K562 (cell line): ENCODE data around the gene HIPK2. TPM values are rescaled to one million over a fixed set of nuclear protein-coding genes. Genes with fewer than 3 reads are reported as not detected.

ENCODE experiments used
- ATAC-seq: fragments of 200-7000 bp; cut with Tn5 transposase; 3 replicates; pipeline ENCODE4 v1.9.1; 2020; ENCODE audit warnings: moderate library complexity
- BruUV-seq: library from RNA; stranded (reverse); fragments of 400-500 nt; replicated peaks from 2 replicates; lab custom pipeline; 2021; lab: Mats Ljungman, UMichigan
- CTCF ChIA-PET: fragments of 300-600 bp; formaldehyde crosslinking; extraction: SDS; loops from one replicate; lab custom pipeline; 2021; ENCODE audit warnings: low intra/inter-chr PET ratio; lab: Yijun Ruan, JAX
- POLR2A ChIA-PET: fragments of 300-600, 350-650 bp; sonication (Branson Sonifier 250); formaldehyde crosslinking; extraction: SDS; loops from one replicate; lab custom pipeline; 2021; ENCODE audit warnings: antibody characterized with exemption, inconsistent platforms; lab: Yijun Ruan, JAX
- DNase-seq, 4 experiments: peaks; one replicate each; pipeline versions ENCODE4 v3.0.0 to v3.0.0-alpha.2; 2011 to 2018; ENCODE audit warnings: low spot score in 3 of 4, mixed read lengths in 3 of 4; ENCODE audit errors: extremely low read depth in 1 of 4
- FAIRE-seq: peaks from 2 replicates; lab custom pipeline; 2011; peaks lifted over from hg19 to GRCh38; lab: Jason Lieb, UNC
- H2AFZ ChIP-seq: 2 replicates; pipeline ENCODE4 v1.6.0; 2011; ENCODE audit warnings: low read depth, low read length, control low read depth, inconsistent platforms
- H3K27ac ChIP-seq: fragments of 200-600 bp; 3 replicates; pipeline ENCODE4 v1.8.0; 2011; ENCODE audit warnings: low read depth, mild to moderate bottlenecking, control low read depth, inconsistent platforms, low read length, moderate library complexity, mixed read lengths; ENCODE audit errors: extremely low read depth
- H3K27me3 ChIP-seq, 2 experiments: fragments of 300-600 bp in 1 of 2; 2 replicates in 1 of 2; 3 replicates in 1 of 2; pipeline versions ENCODE4 v1.6.0 to v1.8.0; 2011; ENCODE audit warnings: inconsistent platforms in 2 of 2, low read length in 2 of 2, mild to moderate bottlenecking in 1 of 2, mixed read lengths in 1 of 2, moderate library complexity in 1 of 2; ENCODE audit not compliant: control insufficient read depth in 2 of 2, insufficient read depth in 2 of 2
- H3K36me3 ChIP-seq: fragments of 300-600 bp; 3 replicates; pipeline ENCODE4 v1.8.0; 2011; ENCODE audit warnings: mild to moderate bottlenecking, low read length, inconsistent platforms; ENCODE audit not compliant: control insufficient read depth, insufficient read depth
- H3K4me1 ChIP-seq, 2 experiments: fragments of 200-600 bp in 1 of 2; replicated peaks in 1 of 2; 2 replicates in 1 of 2; 3 replicates in 1 of 2; pipeline versions ENCODE4 v1.5.1 to v1.8.0; 2011; ENCODE audit warnings: inconsistent platforms in 2 of 2, low read length in 2 of 2, mild to moderate bottlenecking in 1 of 2, mixed read lengths in 1 of 2, moderate library complexity in 1 of 2; ENCODE audit not compliant: control insufficient read depth in 2 of 2, insufficient read depth in 2 of 2
- H3K4me2 ChIP-seq: 2 replicates; pipeline ENCODE4 v1.6.1; 2011; ENCODE audit warnings: low read length, control low read depth, inconsistent platforms, mixed read lengths; ENCODE audit not compliant: insufficient read depth
- H3K4me3 ChIP-seq: fragments of 200-600 bp; sonication (generic), shearing (Covaris generic); 2 replicates; pipeline ENCODE4 v1.5.1; 2016; ENCODE audit warnings: control low read depth, inconsistent platforms
- H3K79me2 ChIP-seq: fragments of 200-600 bp; 3 replicates; pipeline ENCODE4 v1.8.0; 2011; ENCODE audit warnings: low read length, inconsistent platforms; ENCODE audit not compliant: control insufficient read depth, insufficient read depth
- H3K9ac ChIP-seq, 2 experiments: 2 replicates each; pipeline versions ENCODE4 v1.6.0 to v1.6.1; 2011; ENCODE audit warnings: low read depth in 2 of 2, low read length in 2 of 2, control low read depth in 1 of 2, inconsistent platforms in 1 of 2, mild to moderate bottlenecking in 1 of 2, mixed read lengths in 1 of 2; ENCODE audit not compliant: insufficient read depth in 1 of 2
- H3K9me1 ChIP-seq: one replicate; pipeline ENCODE4 v1.6.0; 2011; ENCODE audit warnings: inconsistent platforms, mild to moderate bottlenecking, low read length, moderate library complexity; ENCODE audit not compliant: control insufficient read depth, insufficient read depth
- H3K9me3 ChIP-seq: replicated peaks from 2 replicates; pipeline ENCODE4 v1.5.1; 2011; ENCODE audit warnings: low read depth, low read length, inconsistent platforms; ENCODE audit not compliant: control insufficient read depth, insufficient read depth
- H4K20me1 ChIP-seq: replicated peaks from 2 replicates; pipeline ENCODE4 v1.6.1; 2011; ENCODE audit warnings: low read length, inconsistent platforms, mixed read lengths; ENCODE audit not compliant: control insufficient read depth, insufficient read depth
- SIN3A ChIP-seq, 2 experiments: fragments of 150-350 bp in 1 of 2; IDR thresholded peaks; 2 replicates each; pipeline ENCODE4 v1.6.1; 2011 to 2016; ENCODE audit warnings: borderline replicate concordance in 2 of 2, low read depth in 2 of 2, low read length in 2 of 2, mild to moderate bottlenecking in 2 of 2, moderate library complexity in 2 of 2; ENCODE audit not compliant: control insufficient read depth in 1 of 2
- ZNF324 ChIP-seq: fragments of 250-450 bp; sonication (Bioruptor Pico); IDR thresholded peaks from 2 replicates; pipeline ENCODE4 v1.4.0; 2020; ENCODE audit warnings: mild to moderate bottlenecking
- ZNF696 ChIP-seq: fragments of 250-450 bp; sonication (Bioruptor Pico); conservative IDR thresholded peaks from 2 replicates; pipeline ENCODE4 v1.4.0; 2020; ENCODE audit warnings: mild to moderate bottlenecking, moderate library complexity
- WGBS: fragments of 100-300 bp; shearing (Covaris generic); methylation state at CpG from one replicate; pipeline ENCODE4 v1.1.6; 2016; ENCODE audit warnings: low coverage, mixed read lengths; ENCODE audit not compliant: insufficient coverage; ENCODE audit errors: missing lambda C conversion rate; 5-methylcytosine and 5-hydroxymethylcytosine counted together
- in situ Hi-C: fragments of 300-500 bp; cut with MboI; formaldehyde crosslinking; loops from 4 replicates; pipeline ENCODE4 v1.15.0; 2018; ENCODE audit warnings: inconsistent platforms, mixed read lengths
- intact Hi-C: fragments of 100-400 bp; cut with micrococcal nuclease; formaldehyde crosslinking; loops from 2 replicates; pipeline ENCODE4 v1.14.2; 2022
- polyA plus RNA-seq, 8 experiments: library from polyadenylated mRNA; depleted of rRNA in 4 of 8; stranded (reverse) in 5 of 8; unstranded in 3 of 8; fragments of >200 nt; fragmentation: Nextera tagmentation in 2 of 8; fragmentation: Illumina TruSeq in 1 of 8; extraction: Ambion mirVana in 2 of 8; extraction: Trizol in 1 of 8; gene quantifications; 2 replicates each; pipeline versions ENCODE4 v1.2.1 to v1.2.3, GENCODE V29; 2011 to 2014; ENCODE audit warnings: inconsistent platforms in 1 of 8, missing spikeins in 1 of 8
- total RNA-seq, 7 experiments: library from RNA; depleted of rRNA in 6 of 7; stranded (reverse); fragments of >200 nt in 6 of 7; fragmentation: Illumina TruSeq in 2 of 7; extraction: Trizol in 2 of 7; gene quantifications; 2 replicates each; pipeline versions ENCODE4 v1.2.1 to v1.2.3, GENCODE V29; 2011 to 2021; ENCODE audit warnings: low replicate concordance in 1 of 7
- TF ChIP-seq, protein P1 (sequence below), 3 experiments: IDR thresholded peaks in 2 of 3; conservative IDR thresholded peaks in 1 of 3; 2 replicates each; pipeline ENCODE4 v1.5.1; 2011 to 2012; ENCODE audit warnings: low read length in 3 of 3, mild to moderate bottlenecking in 3 of 3, control low read depth in 2 of 3, improper control_type of control experiment in 1 of 3, inconsistent platforms in 1 of 3, low read depth in 1 of 3, mixed read lengths in 1 of 3, moderate library complexity in 1 of 3; ENCODE audit not compliant: insufficient read depth in 2 of 3
- TF ChIP-seq, protein P2 (sequence below): sonication (generic); formaldehyde crosslinking; IDR thresholded peaks from 2 replicates; pipeline ENCODE4 v1.5.0; 2020; ENCODE audit warnings: missing genetic modification reagents

The HIPK2 gene
- total and polyA plus RNA-seq, 9 of the 15 experiments (the other 6 are each of a cell fraction or from before 2014, with no cell fraction given) = 0.69 to 19.8 (median 5.1) TPM

DNA sequence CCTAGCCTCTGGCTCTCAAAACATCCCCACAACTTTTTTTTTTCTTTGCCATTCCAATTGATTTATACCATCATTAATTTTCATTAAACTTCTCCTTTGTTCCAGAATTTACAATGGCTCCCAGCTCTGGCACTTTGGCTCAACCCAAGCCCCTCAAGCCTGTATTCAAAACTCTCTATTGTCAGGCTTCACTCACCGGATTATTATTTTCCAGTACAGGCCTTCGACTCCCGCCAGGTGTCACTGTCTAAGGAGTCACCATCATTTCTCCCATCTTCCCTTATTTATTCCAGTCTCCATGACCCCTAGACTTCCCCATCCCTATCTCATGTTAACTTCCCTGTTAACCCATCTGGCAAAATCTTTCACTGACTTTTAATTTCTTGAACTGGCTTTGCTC lies 67.8 kb downstream of the HIPK2 start:
- Histone ChIP-seq H3K4me3 (no peak overlapping the region), H3K27ac (no peak overlapping the region), H3K4me1 (no peaks in the 10 kb centered on the region), H3K27me3 (no peaks in the 10 kb centered on the region), H2AFZ (no peak overlapping the region), H4K20me1 (peaks cover 8% of the 10 kb centered on the region; the same call in 1 of the 2 replicates), H3K36me3 (no peaks in the 10 kb centered on the region), H3K9me3 (no peaks in the 10 kb centered on the region), H3K9me1 (peaks cover 3% of the 10 kb centered on the region), H3K79me2 (no peaks in the 10 kb centered on the region), H3K4me2 (no peak overlapping the region), H3K9ac (no peak overlapping the region)
- in situ Hi-C loops = no loop called here
- FAIRE-seq (no peak), DNase-seq (no peak), ATAC-seq (no peak)
- TF ChIP-seq, protein P1, sequence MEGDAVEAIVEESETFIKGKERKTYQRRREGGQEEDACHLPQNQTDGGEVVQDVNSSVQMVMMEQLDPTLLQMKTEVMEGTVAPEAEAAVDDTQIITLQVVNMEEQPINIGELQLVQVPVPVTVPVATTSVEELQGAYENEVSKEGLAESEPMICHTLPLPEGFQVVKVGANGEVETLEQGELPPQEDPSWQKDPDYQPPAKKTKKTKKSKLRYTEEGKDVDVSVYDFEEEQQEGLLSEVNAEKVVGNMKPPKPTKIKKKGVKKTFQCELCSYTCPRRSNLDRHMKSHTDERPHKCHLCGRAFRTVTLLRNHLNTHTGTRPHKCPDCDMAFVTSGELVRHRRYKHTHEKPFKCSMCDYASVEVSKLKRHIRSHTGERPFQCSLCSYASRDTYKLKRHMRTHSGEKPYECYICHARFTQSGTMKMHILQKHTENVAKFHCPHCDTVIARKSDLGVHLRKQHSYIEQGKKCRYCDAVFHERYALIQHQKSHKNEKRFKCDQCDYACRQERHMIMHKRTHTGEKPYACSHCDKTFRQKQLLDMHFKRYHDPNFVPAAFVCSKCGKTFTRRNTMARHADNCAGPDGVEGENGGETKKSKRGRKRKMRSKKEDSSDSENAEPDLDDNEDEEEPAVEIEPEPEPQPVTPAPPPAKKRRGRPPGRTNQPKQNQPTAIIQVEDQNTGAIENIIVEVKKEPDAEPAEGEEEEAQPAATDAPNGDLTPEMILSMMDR (IDR thresholded peaks at IDR 0.05 in 2 of 3, conservative IDR thresholded peaks at IDR 0.05 in 1 of 3; ENCODE audit: insufficient read depth in 2 of 3, low read depth in 1 of 3, low read length in 3 of 3) = 0 out of 6 replicates have a peak, but pooled peaks of 2 of the 3 experiments have one; percentile 7 to 15
- TF ChIP-seq ZNF696 (CRISPR knock-in tag) = no peak
- WGBS = 78% methylated on average over 3 of the region's 3 CpGs
- ChIA-PET CTCF (no interaction called here), POLR2A (interaction anchor here (0.5 to 2.2 kb wide), 3 partner anchors 9 to 89 kb away, joined by 3 to 5 read pairs (median 3); no protein-coding TSS in a partner anchor)
- intact Hi-C loops = no loop called here
- no TSS peak for BruUV-seq

DNA sequence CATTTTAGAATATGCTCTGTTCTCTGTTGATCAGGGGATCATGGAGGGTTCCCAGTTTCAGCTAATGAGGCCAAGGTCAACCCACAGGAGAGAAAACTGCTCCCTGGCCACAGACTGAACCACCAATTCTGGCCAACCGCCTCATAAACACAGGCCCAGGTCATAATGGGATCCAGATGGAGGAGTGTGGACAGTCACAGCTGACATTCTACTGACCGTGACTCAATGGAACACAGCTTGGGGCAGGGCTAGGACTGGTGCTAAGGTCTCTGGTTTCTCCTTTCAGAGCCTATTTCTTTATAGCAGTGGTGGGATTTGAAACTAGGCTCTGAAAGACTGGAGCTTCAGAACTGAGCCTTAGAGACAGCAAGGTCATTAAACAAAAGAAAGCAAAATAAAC lies 68.3 kb downstream of the HIPK2 start:
- no peak overlapping the region for H3K4me3 ChIP-seq
- ChIA-PET CTCF (no interaction called here), POLR2A (interaction anchor here (0.7 to 2.2 kb wide), 3 partner anchors 8 to 20 kb away, joined by 3 to 5 read pairs (median 3); no protein-coding TSS in a partner anchor)
- no peak overlapping the region for H3K27ac ChIP-seq
- FAIRE-seq (no peak), ATAC-seq (no peak), DNase-seq (no peak)
- H4K20me1 ChIP-seq = peaks cover 7% of the 10 kb centered on the region; the same call in 1 of the 2 replicates
- H3K4me2 ChIP-seq = no peak overlapping the region
- peak overlapping the region in 1 of 2 experiments; percentile 24; a peak in 1 of 4 replicates for H3K9ac ChIP-seq
- WGBS = 55% methylated on average over 2 of the region's 2 CpGs
- no peaks in the 10 kb centered on the region for H3K36me3 ChIP-seq
- intact Hi-C loops = no loop called here
- no peaks in the 10 kb centered on the region for H3K27me3 ChIP-seq
- in situ Hi-C loops = no loop called here
- TF ChIP-seq ZNF324 (CRISPR knock-in tag) (no peak), SIN3A (IDR thresholded peaks at IDR 0.05; ENCODE audit: borderline replicate concordance in 2 of 2, control insufficient read depth in 1 of 2, low read depth in 2 of 2, low read length in 2 of 2) (no peak)
- TF ChIP-seq, protein P2, sequence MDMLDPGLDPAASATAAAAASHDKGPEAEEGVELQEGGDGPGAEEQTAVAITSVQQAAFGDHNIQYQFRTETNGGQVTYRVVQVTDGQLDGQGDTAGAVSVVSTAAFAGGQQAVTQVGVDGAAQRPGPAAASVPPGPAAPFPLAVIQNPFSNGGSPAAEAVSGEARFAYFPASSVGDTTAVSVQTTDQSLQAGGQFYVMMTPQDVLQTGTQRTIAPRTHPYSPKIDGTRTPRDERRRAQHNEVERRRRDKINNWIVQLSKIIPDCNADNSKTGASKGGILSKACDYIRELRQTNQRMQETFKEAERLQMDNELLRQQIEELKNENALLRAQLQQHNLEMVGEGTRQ = no peak
- H3K9me3 ChIP-seq = no peaks in the 10 kb centered on the region
- H3K9me1 ChIP-seq = peaks cover 3% of the 10 kb centered on the region
- no peaks in the 10 kb centered on the region for H3K79me2 ChIP-seq
- no TSS peak for BruUV-seq
- no peaks in the 10 kb centered on the region for H3K4me1 ChIP-seq
- H2AFZ ChIP-seq = no peak overlapping the region
